Natural killer cell (primary cell): ENCODE results near the gene CERS1. TPM values are rescaled to one million over a fixed set of nuclear protein-coding genes. Genes with fewer than 3 reads are reported as not detected.

Source experiments
- ATAC-seq, 3 donors: fragments of 150-1000 bp in 2 of 3; fragments of 200-7000 bp in 1 of 3; cut with Tn5 transposase; 1 replicate in 1 of 3; 2 replicates in 2 of 3; pipeline ENCODE4 v1.10.0; 2021; ENCODE audit warnings: mild to moderate bottlenecking in 2 of 3, moderate library complexity in 2 of 3
- DNase-seq, 2 donors: peaks; one replicate each; pipeline versions ENCODE4 v3.0.0 to v3.0.0-alpha.2; 2013 to 2021; ENCODE audit warnings: mixed read lengths in 1 of 2
- H3K27ac ChIP-seq: one replicate; pipeline ENCODE4 v1.5.1; 2013; ENCODE audit warnings: mild to moderate bottlenecking, low read length
- H3K27me3 ChIP-seq: one replicate; pipeline ENCODE4 v1.6.1; 2013; ENCODE audit warnings: low read length; ENCODE audit not compliant: control insufficient read depth, insufficient read depth
- H3K36me3 ChIP-seq: one replicate; pipeline ENCODE4 v1.6.1; 2013; ENCODE audit warnings: low read length; ENCODE audit not compliant: control insufficient read depth, insufficient read depth
- H3K4me1 ChIP-seq: one replicate; pipeline ENCODE4 v1.6.1; 2013; ENCODE audit warnings: low read length; ENCODE audit not compliant: control insufficient read depth, insufficient read depth
- H3K4me3 ChIP-seq: one replicate; pipeline ENCODE4 v1.5.1; 2013; ENCODE audit warnings: low read length
- H3K9me3 ChIP-seq: one replicate; pipeline ENCODE4 v1.6.1; 2013; ENCODE audit warnings: low read length; ENCODE audit not compliant: control insufficient read depth, insufficient read depth
- H3K27ac Mint-ChIP-seq, 2 donors: one replicate each; pipeline ENCODE4 v1.8.0; 2022; ENCODE audit warnings: mild to moderate bottlenecking in 2 of 2, mixed read lengths in 2 of 2, moderate library complexity in 1 of 2
- H3K27me3 Mint-ChIP-seq, 2 donors: one replicate each; pipeline ENCODE4 v1.8.0; 2022; ENCODE audit warnings: low read depth in 2 of 2, mixed read lengths in 2 of 2
- H3K36me3 Mint-ChIP-seq: one replicate; pipeline ENCODE4 v1.8.0; 2022; ENCODE audit warnings: mixed read lengths
- H3K4me1 Mint-ChIP-seq, 2 donors: one replicate each; pipeline ENCODE4 v1.8.0; 2022; ENCODE audit warnings: mixed read lengths in 2 of 2
- H3K4me3 Mint-ChIP-seq: one replicate; pipeline ENCODE4 v1.8.0; 2022; ENCODE audit warnings: mild to moderate bottlenecking, moderate library complexity, mixed read lengths
- H3K9me3 Mint-ChIP-seq, 2 donors: one replicate each; pipeline ENCODE4 v1.8.0; 2022; ENCODE audit warnings: mixed read lengths in 2 of 2
- CTCF ChIP-seq: fragments of 200-600 bp; IDR thresholded peaks from one replicate; pipeline ENCODE4 v1.8.0; 2022; ENCODE audit warnings: antibody characterized with exemption
- WGBS: methylation state at CpG from one replicate; pipeline ENCODE4 v1.1.7; 2013; ENCODE audit warnings: missing lambda C conversion rate; ENCODE audit not compliant: insufficient coverage; 5-methylcytosine and 5-hydroxymethylcytosine counted together
- intact Hi-C: fragments of 100-400 bp; cut with micrococcal nuclease; formaldehyde crosslinking; loops from one replicate; pipeline ENCODE4 v1.14.2; 2022
- total RNA-seq, 4 donors: library from RNA; stranded (reverse); fragments of 120-200 nt in 1 of 4; gene quantifications; one replicate each; pipeline versions ENCODE4 v1.2.3 to v1.2.4, GENCODE V29; 2013 to 2022

CERS1 gene
- total RNA-seq, 3 donors from 2014 or later (not counting 1 experiment from before 2014, with no cell fraction given), result not detected

GRCh38 chr19:18912933-18913332, 17.0 kb upstream of the CERS1 start:
- H3K9me3 Mint-ChIP-seq, result no peaks in the 10 kb centered on the region
- no peaks in the 10 kb centered on the region for H3K27me3 ChIP-seq
- H3K4me3 Mint-ChIP-seq, result no peak overlapping the region
- DNase-seq (no peak), ATAC-seq (no peak)
- H3K4me1 ChIP-seq, result peaks cover 17% of the 10 kb centered on the region
- 97% methylated on average over 14 of the region's 14 CpGs for WGBS
- H3K36me3 ChIP-seq, result peaks cover 36% of the 10 kb centered on the region
- no peak overlapping the region for H3K27ac ChIP-seq
- no peaks in the 10 kb centered on the region for H3K9me3 ChIP-seq
- H3K36me3 Mint-ChIP-seq, result no peaks in the 10 kb centered on the region
- no peak overlapping the region for H3K4me3 ChIP-seq
- no peaks in the 10 kb centered on the region for H3K27me3 Mint-ChIP-seq
- no peak for TF ChIP-seq CTCF
- peaks cover 14 to 31% of the 10 kb centered on the region in 2 donors for H3K4me1 Mint-ChIP-seq
- intact Hi-C loops, result no loop called here
- H3K27ac Mint-ChIP-seq, result peak overlapping the region in 1 of 2 donors; percentile 14

- ATAC-seq, result no peak
- Mint-ChIP-seq H3K4me1 (peaks cover 5 to 21% of the 10 kb centered on the region in 2 donors), H3K9me3 (no peaks in the 10 kb centered on the region), H3K27ac (no peak overlapping the region), H3K4me3 (no peak overlapping the region), H3K27me3 (no peaks in the 10 kb centered on the region), H3K36me3 (no peaks in the 10 kb centered on the region)
- no peak for DNase-seq
- Histone ChIP-seq H3K4me3 (no peak overlapping the region), H3K27ac (no peak overlapping the region), H3K9me3 (no peaks in the 10 kb centered on the region), H3K4me1 (peaks cover 12% of the 10 kb centered on the region), H3K36me3 (peaks cover 49% of the 10 kb centered on the region), H3K27me3 (no peaks in the 10 kb centered on the region)
- 98% methylated on average over 19 of the region's 19 CpGs for WGBS
- intact Hi-C loops, result no loop called here
- TF ChIP-seq CTCF, result no peak
Measured at GRCh38 chr19:18910801-18911436, 15.0 kb upstream of the CERS1 start.

- H3K4me3 ChIP-seq, result no peak overlapping the region
- ATAC-seq (no peak), DNase-seq (no peak)
- Mint-ChIP-seq H3K27ac (no peak overlapping the region), H3K4me3 (no peak overlapping the region), H3K4me1 (peaks cover 2 to 15% of the 10 kb centered on the region in 2 donors), H3K36me3 (no peaks in the 10 kb centered on the region), H3K27me3 (no peaks in the 10 kb centered on the region), H3K9me3 (no peaks in the 10 kb centered on the region)
- no peak for TF ChIP-seq CTCF
- H3K9me3 ChIP-seq, result no peaks in the 10 kb centered on the region
- intact Hi-C loops, result no loop called here
- H3K4me1 ChIP-seq, result peaks cover 4% of the 10 kb centered on the region
- no peak overlapping the region for H3K27ac ChIP-seq
- H3K27me3 ChIP-seq, result no peaks in the 10 kb centered on the region
- peaks cover 43% of the 10 kb centered on the region for H3K36me3 ChIP-seq
- 95% methylated on average over 10 of the region's 10 CpGs for WGBS
Measured at GRCh38 chr19:18910010-18910409, 14.1 kb upstream of the CERS1 start.
